Mammary epithelial cell (primary cell): ENCODE data around the gene ARSA.

ENCODE experiments used
- CTCF ChIP-seq, 2 donors: IDR thresholded peaks in 1 of 2; conservative IDR thresholded peaks in 1 of 2; 2 replicates each; pipeline ENCODE4 v1.5.1; 2011 to 2012; ENCODE audit warnings: inconsistent platforms in 2 of 2, low read length in 2 of 2, mild to moderate bottlenecking in 2 of 2, control low read depth in 1 of 2, low read depth in 1 of 2; ENCODE audit not compliant: insufficient read depth in 1 of 2; ENCODE audit errors: extremely low read depth in 1 of 2
- EZH2 ChIP-seq: IDR thresholded peaks from 2 replicates; pipeline ENCODE4 v1.6.1; 2012; ENCODE audit warnings: low read length, inconsistent platforms, borderline replicate concordance

- TF ChIP-seq CTCF (conservative IDR thresholded peaks at IDR 0.05 in 1 of 2, IDR thresholded peaks at IDR 0.05 in 1 of 2; ENCODE audit: extremely low read depth in 1 of 2, insufficient read depth in 1 of 2, low read depth in 1 of 2, low read length in 2 of 2) (no peak), EZH2 (no peak)
These were observed 46.2 kb upstream of the ARSA start for GRCh38 chr22:50674130-50674500.
